Smooth muscle cell (in vitro differentiated cells): ENCODE measurements around the gene CIZ1. TPM values are rescaled to one million over a fixed set of nuclear protein-coding genes. Genes with fewer than 3 reads are reported as not detected.

Source experiments
- DNase-seq: peaks from one replicate; lab custom pipeline; 2025; ENCODE audit not compliant: unreplicated experiment; lab: John Stamatoyannopoulos, UW
- H2AFZ ChIP-seq: fragments of 200-600 bp; sonication (generic); 2 replicates; pipeline ENCODE4 v1.6.0; 2016; ENCODE audit warnings: antibody characterized with exemption, low read depth, mild to moderate bottlenecking
- H3F3A ChIP-seq: fragments of 200-600 bp; sonication (generic); 2 replicates; pipeline ENCODE4 v1.6.0; 2017; ENCODE audit warnings: antibody characterized with exemption, low read depth
- H3K27ac ChIP-seq: fragments of 200-600 bp; sonication (generic); 2 replicates; pipeline ENCODE4 v1.5.1; 2016; ENCODE audit warnings: low read depth, mild to moderate bottlenecking
- H3K27me3 ChIP-seq: fragments of 200-600 bp; sonication (generic); 2 replicates; pipeline ENCODE4 v1.6.1; 2016; ENCODE audit warnings: low read depth, mild to moderate bottlenecking
- H3K36me3 ChIP-seq: fragments of 200-600 bp; sonication (generic); 2 replicates; pipeline ENCODE4 v1.5.1; 2016; ENCODE audit warnings: low read depth
- H3K4me1 ChIP-seq: fragments of 200-600 bp; sonication (generic); 2 replicates; pipeline ENCODE4 v1.5.1; 2016; ENCODE audit warnings: low read depth
- H3K4me2 ChIP-seq: fragments of 200-600 bp; sonication (generic); 2 replicates; pipeline ENCODE4 v1.6.0; 2016; ENCODE audit warnings: mild to moderate bottlenecking
- H3K4me3 ChIP-seq: fragments of 200-600 bp; sonication (generic); 2 replicates; pipeline ENCODE4 v1.5.1; 2016; ENCODE audit warnings: mild to moderate bottlenecking
- H3K79me2 ChIP-seq: fragments of 200-600 bp; sonication (generic); 2 replicates; pipeline ENCODE4 v1.6.0; 2016; ENCODE audit warnings: low read depth, mild to moderate bottlenecking
- H3K9ac ChIP-seq: fragments of 200-600 bp; sonication (generic); 2 replicates; pipeline ENCODE4 v1.6.0; 2016; ENCODE audit warnings: low read depth
- H3K9me3 ChIP-seq: fragments of 200-600 bp; sonication (generic); replicated peaks from 2 replicates; pipeline ENCODE4 v1.5.1; 2016; ENCODE audit warnings: low read depth
- H4K20me1 ChIP-seq: fragments of 200-600 bp; sonication (generic); 2 replicates; pipeline ENCODE4 v1.6.0; 2016; ENCODE audit warnings: low read depth
- WGBS: methylation state at CpG from one replicate; pipeline ENCODE4 v1.1.7; 2016; ENCODE audit warnings: low lambda C conversion rate; 5-methylcytosine and 5-hydroxymethylcytosine counted together
- polyA plus RNA-seq: library from polyadenylated mRNA; unstranded; fragments of >200 nt; fragmentation: Nextera tagmentation; extraction: Ambion mirVana; gene quantifications from 2 replicates; pipeline ENCODE4 v1.2.1, GENCODE V29; 2016
- total RNA-seq: library from RNA; depleted of rRNA; stranded (reverse); fragments of >200 nt; gene quantifications from 2 replicates; pipeline ENCODE4 v1.2.3, GENCODE V29; 2014
- TF ChIP-seq, protein P1 (sequence below): fragments of 200-600 bp; sonication (generic); IDR thresholded peaks from 2 replicates; pipeline ENCODE4 v1.5.1; 2017; ENCODE audit warnings: borderline replicate concordance, mild to moderate bottlenecking, antibody characterized with exemption; ENCODE audit not compliant: insufficient read depth, poor library complexity, severe bottlenecking

The CIZ1 gene
- total and polyA plus RNA-seq, 2 experiments from 2014 or later, result 23.5 to 84.0 TPM

GRCh38 chr9:128124451-128124850 lies 66.9 kb downstream of the CIZ1 start:
- Histone ChIP-seq H4K20me1 (peaks cover 12% of the 10 kb centered on the region), H3K27me3 (no peaks in the 10 kb centered on the region), H3K79me2 (peaks cover 8% of the 10 kb centered on the region), H3K36me3 (no peaks in the 10 kb centered on the region), H3K9me3 (no peaks in the 10 kb centered on the region), H3F3A (no peaks in the 10 kb centered on the region), H3K9ac (no peak overlapping the region), H3K4me3 (no peak overlapping the region), H3K4me2 (no peak overlapping the region), H2AFZ (no peak overlapping the region), H3K27ac (no peak overlapping the region), H3K4me1 (no peaks in the 10 kb centered on the region)
- DNase-seq, result no peak
- TF ChIP-seq, protein P1, sequence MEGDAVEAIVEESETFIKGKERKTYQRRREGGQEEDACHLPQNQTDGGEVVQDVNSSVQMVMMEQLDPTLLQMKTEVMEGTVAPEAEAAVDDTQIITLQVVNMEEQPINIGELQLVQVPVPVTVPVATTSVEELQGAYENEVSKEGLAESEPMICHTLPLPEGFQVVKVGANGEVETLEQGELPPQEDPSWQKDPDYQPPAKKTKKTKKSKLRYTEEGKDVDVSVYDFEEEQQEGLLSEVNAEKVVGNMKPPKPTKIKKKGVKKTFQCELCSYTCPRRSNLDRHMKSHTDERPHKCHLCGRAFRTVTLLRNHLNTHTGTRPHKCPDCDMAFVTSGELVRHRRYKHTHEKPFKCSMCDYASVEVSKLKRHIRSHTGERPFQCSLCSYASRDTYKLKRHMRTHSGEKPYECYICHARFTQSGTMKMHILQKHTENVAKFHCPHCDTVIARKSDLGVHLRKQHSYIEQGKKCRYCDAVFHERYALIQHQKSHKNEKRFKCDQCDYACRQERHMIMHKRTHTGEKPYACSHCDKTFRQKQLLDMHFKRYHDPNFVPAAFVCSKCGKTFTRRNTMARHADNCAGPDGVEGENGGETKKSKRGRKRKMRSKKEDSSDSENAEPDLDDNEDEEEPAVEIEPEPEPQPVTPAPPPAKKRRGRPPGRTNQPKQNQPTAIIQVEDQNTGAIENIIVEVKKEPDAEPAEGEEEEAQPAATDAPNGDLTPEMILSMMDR, result no peak
- 98% methylated on average over 8 of the region's 8 CpGs for WGBS

- no peaks in the 10 kb centered on the region for H3K27me3 ChIP-seq
- no peak for DNase-seq
- no peaks in the 10 kb centered on the region for H3K4me1 ChIP-seq
- H3K9me3 ChIP-seq, result no peaks in the 10 kb centered on the region
- no peaks in the 10 kb centered on the region for H3F3A ChIP-seq
- peaks cover 12% of the 10 kb centered on the region for H4K20me1 ChIP-seq
- H3K4me2 ChIP-seq, result no peak overlapping the region
- no peak overlapping the region for H3K4me3 ChIP-seq
- no peak overlapping the region for H3K9ac ChIP-seq
- H3K36me3 ChIP-seq, result no peaks in the 10 kb centered on the region
- peaks cover 8% of the 10 kb centered on the region for H3K79me2 ChIP-seq
- H3K27ac ChIP-seq, result no peak overlapping the region
- TF ChIP-seq, protein P1, result no peak
- WGBS, result 97% methylated on average over 21 of the region's 21 CpGs
- H2AFZ ChIP-seq, result no peak overlapping the region
These were observed 67.8 kb downstream of the CIZ1 start for GRCh38 chr9:128123451-128124080.

GRCh38 chr9:128122809-128123175 lies 68.6 kb downstream of the CIZ1 start:
- no peak overlapping the region for H3K9ac ChIP-seq
- no peaks in the 10 kb centered on the region for H3F3A ChIP-seq
- H3K27me3 ChIP-seq, result no peaks in the 10 kb centered on the region
- H4K20me1 ChIP-seq, result peaks cover 12% of the 10 kb centered on the region
- no peak overlapping the region for H3K4me3 ChIP-seq
- no peaks in the 10 kb centered on the region for H3K36me3 ChIP-seq
- TF ChIP-seq, protein P1, result no peak
- DNase-seq, result no peak
- 97% methylated on average over 24 of the region's 24 CpGs for WGBS
- H3K27ac ChIP-seq, result no peak overlapping the region
- peaks cover 8% of the 10 kb centered on the region for H3K79me2 ChIP-seq
- no peak overlapping the region for H3K4me2 ChIP-seq
- H2AFZ ChIP-seq, result no peak overlapping the region
- no peaks in the 10 kb centered on the region for H3K9me3 ChIP-seq
- H3K4me1 ChIP-seq, result no peaks in the 10 kb centered on the region
